Activated CD8-positive, alpha-beta memory T cell treated with anti-CD3 and anti-CD28 coated beads for 4 hours (primary cell): Measurements from ENCODE around the gene SLC25A20.
A peak's percentile ranks its signal among the peaks of the same experiment; 100 is the strongest.

Source experiments
- DNase-seq, 2 donors: peaks; one replicate each; pipeline ENCODE4 v3.0.0-alpha.2; 2020; ENCODE audit warnings: low read depth in 2 of 2

SLC25A20 gene

DNA sequence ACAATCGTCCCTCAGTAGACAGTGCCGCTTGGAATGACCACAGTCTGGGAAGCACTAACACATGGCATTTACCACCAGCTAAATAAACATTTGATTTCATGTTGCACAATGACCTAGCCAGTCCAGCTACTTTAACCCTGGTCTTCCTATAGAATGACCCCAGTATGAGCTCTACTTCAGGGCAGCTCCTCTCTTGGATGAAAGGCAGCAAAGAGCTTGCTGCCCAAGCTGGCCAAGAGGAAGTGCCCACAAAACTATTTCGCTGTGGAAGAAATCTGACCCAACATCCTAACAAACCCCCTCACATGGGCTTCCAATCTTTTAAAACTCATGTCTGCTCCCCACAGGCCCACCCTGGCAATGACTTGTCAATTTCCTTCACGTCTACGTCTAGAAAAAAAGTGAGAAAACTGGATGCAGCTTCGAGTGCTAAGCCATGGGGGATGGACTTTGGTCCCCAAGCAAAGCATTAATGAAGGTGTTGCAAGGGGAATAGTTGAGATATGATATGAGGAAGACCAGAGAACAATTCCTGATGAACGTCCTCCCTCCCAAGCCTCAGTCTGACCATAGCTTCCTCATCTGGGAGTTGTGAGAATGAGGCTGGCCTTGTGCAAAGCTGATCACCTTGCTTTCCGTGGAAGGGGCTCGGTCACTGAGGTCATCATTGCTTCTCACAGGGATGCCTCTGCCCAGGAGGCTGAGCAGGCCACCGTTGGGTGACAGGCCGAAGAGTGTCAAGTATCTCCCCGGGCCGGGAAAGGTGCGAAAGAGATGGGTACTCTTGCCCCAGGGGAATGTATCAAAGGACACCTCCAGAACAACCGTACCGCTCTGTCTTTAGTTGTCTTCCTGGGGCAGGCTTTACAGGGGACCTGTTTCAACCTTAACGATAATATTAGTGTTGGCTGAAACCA, 964 bp downstream of the SLC25A20 start:
- DNase-seq, result no peak

DNA sequence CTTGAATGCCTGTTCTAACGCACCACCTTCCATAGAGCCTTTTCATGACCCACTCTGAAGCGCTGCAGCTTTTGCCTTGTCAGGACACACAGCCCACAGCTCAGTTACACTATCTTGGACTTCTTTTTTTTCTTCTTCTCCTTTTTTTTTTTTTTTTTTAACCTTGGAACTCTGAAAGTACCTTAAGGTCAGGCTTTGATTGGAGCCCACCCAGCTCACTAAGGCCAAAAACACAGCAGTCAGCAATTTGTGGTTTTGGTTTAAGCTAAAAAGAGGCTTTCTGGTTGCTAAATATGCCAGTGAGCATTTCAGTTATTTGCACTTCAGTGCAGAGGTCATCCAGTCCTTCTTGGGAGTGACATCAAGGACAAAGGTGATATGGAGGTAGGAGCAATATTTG, 1.7 kb downstream of the SLC25A20 start:
- no peak for DNase-seq

DNA sequence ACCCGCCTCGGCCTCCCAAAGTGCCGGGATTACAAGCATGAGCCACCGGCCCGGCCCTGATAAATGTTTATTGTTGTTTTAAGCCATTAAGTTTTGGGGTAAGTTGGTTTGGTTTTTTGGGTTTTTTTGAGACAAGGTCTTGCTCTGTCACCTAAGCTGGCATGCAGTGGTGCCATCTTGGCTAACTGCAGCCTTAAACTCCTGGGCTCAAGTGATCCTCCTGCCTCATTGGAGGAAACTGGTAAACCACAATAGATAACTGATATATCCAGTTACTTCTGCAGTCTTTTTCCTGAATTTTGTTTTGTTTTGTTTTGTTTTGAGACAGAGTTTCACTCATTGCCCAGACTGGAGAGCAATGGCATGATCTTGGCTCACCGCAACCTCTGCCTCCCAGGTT, 4.2 kb downstream of the SLC25A20 start:
- no peak for DNase-seq

DNA sequence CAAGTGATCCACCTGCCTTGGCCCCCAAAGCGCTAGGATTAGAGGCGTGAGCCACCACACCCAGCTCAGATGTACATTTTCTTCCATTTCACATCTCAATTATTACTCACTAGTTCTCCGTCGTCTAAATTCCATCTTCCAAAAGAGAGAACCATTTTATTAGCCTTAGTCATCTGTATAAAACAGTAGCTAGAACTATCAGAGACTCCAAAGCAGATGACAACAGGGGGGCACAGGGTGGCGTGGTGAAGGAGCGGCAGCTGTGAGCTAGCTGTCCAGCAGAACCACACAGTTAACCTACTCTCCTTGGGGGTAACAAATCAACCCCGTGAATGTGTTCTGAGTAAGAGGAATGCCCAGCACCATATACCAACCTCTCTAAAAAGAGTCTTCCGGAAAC, 7.1 kb downstream of the SLC25A20 start:
- no peak for DNase-seq

DNA sequence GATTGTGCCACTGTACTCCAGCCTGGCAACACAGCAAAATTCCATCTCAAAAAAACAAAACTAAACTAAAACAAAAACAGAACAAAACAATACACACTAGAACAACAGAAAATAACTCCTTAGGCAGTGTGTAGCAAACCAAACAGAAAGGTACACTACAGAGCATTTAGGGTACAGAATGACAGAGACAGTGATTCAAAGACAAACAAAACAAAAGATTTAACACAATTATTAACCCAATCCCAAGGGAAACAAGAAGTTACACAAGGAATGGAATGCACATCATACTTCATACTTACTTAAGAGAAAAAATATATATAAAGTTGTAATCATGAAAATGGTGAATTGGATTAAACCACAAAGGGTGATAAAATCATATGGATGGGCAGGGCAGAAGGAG, 12.9 kb downstream of the SLC25A20 start:
- no peak for DNase-seq

DNA sequence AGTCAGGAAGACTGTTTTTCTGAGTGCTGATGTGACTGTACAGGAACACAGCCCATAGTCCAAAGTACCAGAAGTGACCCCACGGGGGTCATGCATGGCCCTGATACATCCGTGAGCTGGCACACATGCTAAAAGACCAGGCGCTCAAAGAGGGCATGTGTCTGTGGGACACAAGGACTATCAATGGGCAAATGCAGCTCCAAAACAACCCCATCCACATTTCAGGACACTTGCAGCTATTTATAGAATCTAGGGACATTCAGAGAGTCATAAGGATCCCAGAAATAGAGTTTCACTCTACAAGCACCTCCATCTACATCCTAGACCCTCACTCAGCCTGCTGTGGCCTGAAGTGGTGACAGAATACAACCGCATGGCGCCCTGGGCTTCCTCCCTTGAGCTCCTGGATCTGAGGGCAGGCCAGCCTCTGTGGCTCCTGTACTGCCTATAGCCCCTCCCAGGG, 17.0 kb downstream of the SLC25A20 start:
- DNase-seq, result no peak

DNA sequence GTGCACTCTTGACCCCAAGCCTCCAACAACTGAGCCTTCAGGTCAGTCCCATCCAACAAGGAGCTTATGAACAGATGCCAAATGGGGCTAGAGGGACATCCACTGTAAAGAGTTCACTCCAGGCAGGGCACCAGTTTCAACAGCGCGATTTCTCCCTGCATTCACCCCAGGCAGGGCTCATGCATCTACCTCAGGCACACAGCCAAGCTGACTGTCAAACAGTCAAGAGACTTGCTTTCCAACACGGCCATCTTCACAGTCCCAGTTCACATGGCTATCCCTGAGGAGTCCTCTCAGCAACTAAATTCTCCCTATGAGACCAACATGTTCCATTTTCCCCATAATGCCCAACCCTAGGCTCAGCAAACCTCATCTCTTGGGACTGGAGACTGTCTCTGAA, 17.7 kb downstream of the SLC25A20 start:
- no peak for DNase-seq

DNA sequence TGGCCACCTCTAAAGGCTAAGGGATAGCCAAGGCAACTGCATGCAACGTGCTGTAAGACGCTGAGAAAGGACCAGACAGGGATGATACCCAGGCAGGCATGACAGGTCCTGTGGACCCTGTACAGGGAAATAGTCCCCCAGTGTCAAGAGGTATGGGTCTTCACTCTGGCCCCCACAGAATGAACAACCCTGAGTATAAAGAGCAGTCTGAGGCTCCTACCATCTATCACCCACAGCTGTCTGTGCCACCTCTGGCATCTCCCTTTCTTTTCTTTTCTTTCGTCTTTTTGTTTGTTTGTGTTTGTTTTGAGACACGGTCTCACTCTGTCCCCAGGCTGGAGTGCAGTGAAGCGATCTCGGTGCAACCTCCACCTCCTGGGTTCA, 18.7 kb downstream of the SLC25A20 start:
- no peak for DNase-seq

DNA sequence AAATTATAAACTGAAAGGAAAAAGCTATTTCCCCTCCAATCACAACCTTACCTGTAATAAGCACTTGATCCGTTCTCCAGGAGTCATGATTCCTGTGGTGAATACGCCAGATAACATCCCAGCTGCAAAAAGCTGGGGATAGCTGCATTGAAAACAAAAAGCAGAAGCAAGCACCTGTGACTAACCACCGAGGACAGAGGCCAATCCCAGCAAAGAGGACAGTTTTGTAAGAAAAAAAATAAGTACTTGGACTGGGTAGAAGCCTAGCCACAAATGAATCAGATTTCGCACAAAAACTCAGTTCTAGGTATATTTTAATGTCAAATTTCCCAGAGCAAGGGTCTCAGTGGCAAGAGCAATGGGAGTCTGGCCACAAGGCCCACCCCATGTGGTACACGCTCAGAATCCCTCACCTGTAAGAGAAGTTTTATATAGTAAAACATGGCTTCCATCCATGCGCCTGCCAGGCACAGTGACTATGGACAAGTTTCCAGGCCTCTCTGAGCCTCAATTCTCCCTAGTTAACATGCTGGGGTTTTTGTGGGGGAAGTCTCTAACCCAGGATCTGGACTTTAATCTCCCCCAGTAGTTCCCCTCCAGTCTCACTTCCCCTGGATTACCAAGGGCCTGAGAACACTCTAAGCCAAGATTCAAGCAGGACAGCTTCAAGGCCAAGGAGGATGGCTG, 19.2 kb downstream of the SLC25A20 start:
- no peak for DNase-seq

DNA sequence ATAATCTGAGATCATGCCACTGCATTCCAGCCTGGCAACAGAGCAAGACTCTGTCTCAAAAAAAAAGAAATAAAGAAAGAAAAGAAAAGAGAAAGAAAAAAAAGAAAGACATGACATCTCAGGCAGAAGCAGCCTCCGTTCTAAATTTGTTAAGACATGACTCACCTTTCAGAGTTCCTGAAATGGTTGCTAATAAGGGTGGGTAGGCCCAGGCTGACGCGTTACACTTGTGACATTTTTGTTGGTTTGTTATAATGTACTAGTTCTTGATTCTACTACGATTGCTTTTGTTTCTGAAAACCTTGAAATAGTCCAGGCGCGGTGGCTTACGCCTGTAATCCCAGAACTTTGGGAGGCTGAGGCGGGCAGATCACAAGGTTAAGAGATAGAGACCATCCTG, 21.0 kb downstream of the SLC25A20 start:
- no peak for DNase-seq

DNA sequence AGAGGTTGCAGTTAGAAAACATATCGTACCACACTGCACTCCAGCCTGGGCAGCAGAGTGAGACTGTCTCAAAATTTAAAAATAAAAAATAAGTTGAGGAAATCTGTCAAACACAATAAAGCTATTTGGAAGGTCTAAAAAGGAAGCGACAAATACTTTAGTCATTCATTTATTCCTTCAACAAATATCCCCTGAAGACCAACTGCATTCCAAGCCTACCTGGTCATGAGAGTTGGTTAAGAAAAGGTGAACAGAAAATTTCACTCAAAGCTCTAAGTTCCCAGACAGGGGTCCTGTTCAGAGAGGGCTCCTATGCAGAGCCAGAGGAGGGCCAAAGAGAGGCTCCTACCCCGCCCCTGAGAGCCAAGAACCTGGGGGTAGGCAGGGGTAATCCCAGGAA, 35.6 kb downstream of the SLC25A20 start:
- DNase-seq, result no peak

DNA sequence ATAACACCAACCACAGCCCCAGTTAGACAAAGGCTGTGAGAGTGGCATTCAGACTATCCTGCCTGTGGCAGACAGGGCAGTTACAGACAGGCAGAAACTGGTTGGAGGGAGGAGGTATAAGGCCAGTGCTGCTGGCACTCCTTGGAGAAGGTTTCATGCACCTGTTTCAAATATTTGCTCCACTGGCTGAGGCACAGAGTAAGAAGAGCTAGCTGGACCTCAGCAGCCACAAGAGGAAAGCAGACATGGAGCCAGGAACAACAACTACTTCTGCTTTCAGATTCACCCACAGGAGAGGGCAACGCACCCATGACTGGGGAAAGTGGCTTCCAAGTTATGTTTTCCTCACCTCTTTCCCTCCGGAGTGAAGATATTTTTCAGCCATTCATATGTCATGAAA, 39.5 kb downstream of the SLC25A20 start:
- DNase-seq, result no peak

DNA sequence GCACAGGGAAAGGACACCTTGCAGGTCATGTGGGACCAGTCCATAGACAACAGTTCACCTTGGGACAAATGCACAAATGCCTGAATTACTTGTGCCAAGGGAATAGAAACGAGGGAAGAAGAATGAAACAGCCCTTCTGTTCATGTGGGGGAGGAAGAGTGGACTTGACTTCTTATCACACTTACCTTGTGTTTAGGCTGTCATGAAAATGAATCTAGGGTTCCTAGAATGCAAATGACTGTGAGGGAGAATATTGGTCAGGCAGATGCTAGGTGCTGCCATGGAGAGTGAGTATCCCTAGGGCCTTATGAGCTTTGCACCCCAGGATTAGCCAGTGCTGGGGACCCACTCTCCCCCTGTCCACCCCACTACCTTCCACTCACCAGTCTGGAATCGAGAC, 40.0 kb downstream of the SLC25A20 start:
- DNase-seq, result no peak

DNA sequence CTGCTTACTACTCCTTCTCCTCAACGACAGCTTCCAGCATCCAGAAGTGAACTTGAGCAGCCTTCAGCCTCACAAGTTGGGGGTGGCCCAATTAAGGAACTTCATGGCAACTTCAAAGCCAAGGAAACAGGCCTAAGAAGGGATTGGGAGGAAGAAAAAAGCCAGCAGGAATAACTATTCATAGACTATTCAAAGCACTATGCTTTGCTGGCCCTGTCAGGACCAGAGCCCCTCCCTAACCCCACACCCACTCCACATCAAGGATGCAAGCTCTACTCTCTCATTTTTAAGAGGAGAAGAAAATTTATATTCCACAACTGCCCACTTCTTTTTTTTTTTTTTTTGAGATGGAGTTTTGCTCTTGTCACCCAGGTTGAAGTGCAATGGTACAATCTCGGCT, 41.0 kb downstream of the SLC25A20 start:
- DNase-seq, result no peak

DNA sequence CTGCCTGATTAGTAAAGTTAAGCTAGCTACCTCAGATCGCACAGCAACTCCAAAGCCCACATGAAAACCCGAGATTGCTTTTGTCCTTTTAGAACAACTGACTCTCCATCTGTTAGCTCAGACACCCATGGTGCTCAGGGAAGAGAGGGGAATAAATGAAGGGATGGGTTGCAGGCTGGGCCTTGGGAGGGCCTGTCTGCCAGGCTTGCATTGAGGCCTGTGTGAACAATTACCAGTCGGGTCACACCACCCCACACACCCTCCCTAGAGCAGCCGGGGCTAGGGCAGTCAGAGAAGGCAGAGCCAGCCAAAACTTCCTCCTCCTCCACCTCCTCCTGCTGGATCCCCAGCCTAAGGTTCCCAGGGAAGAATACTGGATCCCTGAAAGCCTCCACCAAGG, 42.2 kb downstream of the SLC25A20 start:
- DNase-seq, result no peak

DNA sequence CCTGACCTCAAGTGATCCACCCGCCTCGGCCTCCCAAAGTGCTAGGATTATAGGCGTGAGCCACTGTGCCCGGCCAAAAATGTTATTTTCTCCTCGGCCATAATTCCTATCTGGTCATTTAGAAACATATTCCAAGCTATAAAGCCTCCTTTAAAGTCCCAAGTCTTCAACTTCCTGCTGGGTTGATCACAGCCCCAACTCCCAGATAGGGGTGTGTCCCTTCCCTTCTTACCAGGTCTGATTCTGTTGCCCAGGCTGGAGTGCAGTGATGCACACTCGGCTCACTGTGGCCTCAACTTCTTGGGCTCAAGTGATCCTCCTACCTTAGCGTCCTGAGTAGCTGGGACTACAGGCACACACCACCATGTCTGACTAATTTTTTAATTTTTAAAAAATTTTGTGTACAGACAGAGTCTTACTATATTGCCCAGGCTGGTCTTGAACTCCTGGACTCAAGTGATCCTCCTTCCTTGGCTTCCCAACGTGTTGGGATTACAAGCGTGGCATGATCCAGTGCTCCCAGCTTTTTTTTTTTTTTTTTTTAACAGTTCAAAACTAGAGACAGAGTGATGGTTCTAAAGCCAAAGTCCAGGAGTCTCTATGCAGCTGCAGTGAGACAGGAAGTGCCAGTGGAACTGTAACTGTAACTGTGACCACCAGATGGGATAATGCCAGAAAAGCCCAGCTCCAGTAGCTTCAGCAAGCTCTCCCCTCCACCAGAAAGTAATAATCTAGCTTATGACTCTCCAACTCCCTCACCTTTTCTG, 42.8 kb downstream of the SLC25A20 start:
- DNase-seq, result no peak

DNA sequence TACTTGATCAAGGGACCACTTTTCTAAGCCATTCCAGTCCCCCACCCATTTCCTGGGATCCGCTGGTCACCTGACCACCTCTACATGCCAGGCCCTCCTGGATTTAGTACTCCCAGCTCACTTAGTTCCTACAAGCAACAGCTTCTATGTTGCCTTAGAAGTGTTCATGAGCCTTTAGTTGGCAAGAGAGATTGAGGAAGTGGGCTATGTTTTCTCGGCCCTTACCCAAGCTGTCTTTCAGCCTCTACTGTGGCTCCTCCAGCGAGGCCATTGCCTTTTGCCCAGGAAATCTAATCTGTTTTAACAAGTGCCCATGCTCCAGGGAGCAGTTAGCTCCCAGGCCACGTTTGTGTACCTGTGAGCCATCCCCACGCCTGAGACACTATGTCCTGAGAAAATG, 46.5 kb downstream of the SLC25A20 start:
- DNase-seq, result no peak

DNA sequence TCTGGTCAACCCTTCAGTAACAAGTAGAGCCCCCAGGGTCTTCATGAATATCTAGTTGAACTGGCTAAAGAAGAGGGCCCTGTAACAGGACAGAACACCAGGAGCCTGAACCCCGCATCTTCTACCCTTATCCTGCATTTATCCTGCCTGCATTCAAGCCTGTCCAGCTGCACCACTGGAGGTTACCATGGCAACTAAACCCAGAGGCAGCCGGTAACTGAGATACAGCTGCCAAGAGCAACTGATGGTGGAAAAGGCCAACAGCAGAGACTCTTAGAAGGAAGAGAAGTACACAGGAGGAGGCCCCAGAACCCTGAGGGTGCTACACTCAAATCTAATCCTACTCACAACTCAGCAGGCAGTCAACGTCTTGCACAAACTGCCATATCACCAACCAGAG, 47.3 kb downstream of the SLC25A20 start:
- no peak for DNase-seq

DNA sequence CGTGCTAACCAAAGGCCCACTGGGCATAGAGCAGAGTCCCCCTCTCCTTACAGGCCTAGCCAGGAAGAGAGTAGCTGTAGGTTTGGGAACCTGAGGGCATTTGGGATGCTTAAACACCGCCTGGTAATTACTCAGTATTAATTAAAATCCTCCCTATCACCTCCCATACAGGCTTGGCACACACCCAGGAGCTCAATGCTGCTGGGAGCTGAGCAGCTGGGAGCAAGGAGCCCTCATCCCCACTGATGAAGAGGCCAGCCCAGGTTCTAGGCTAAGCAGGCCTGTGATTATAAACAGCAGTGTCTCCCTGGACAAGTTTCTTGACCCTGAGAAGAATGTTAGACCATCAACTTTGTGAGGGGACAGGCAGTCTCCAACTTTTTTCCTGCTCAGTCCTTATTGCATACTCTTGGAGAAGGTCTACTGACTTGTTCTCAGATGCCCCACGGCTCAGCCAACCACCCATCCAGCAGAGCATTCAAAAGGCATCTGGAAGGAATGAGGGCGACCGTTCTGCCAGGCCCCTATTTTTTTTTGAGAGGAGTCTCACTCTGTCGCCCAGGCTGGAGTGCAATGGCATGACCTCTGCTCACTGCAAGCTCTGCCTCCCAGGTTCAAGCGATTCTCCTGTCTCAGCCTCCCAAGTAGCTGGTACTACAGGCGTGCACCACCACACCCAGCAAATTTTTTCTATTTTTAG, 49.7 kb downstream of the SLC25A20 start:
- no peak for DNase-seq

DNA sequence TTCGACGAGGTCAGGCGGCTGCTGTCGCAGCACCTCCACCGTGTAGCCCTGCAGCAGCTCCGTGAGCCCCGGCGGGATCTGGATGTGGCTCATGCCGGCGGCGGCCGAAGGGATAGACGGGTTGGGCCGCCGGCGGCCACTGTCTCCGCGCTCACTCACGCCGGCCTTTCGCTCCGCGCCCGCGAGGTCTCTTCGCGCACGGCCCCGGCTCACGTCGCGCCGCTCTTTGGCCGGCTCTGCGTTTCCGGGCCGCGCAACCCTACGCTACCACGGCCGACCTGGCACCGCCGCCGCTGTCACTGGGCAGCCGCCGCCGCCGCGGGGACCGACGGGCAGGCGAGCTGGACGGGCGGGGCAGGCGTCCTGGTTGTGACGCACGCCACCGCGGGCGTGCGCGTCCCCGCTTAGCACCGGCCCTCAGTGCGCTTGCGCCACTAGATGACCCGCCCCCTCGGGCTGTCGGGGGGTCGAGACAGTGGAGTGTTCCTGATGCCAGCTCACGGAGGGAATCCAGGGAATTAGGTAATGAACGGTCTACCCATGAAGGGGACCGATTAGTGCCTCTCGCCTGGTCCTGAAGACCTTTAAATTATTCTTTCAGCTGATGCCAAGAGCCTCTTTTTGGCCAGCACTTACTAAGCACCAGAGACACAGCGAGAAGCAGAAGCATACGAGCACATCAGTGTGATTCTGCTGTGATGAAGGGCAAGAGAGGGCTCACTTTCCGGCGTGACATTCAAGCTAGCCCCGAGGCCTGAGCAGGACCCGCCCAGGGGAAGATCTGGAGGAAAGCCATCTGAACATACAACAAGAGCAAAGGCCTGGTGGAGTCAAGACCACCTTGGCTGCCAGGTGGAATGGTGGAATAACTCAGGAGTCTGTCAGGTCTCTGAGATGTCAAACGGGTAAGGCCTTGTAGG, 50.9 kb downstream of the SLC25A20 start, which contains the start of gene PRKAR2A:
PRKAR2A (minus strand) TSS at position 371 of the 920 bp plus-strand sequence; CDS start at position 93, 278 bp downstream.
- peak; percentile 65 to 73 for DNase-seq
